Muscle of leg (tissue), 11 donors: ENCODE data around the gene PRPH. TPM values are rescaled to one million over a fixed set of nuclear protein-coding genes. Genes with fewer than 3 reads are reported as not detected.
A peak's percentile ranks its signal among the peaks of the same experiment; 100 is the strongest.
"Not testable (repeated sequence)": the region's sequence is repeated elsewhere in the genome, so short reads cannot be mapped to it uniquely, and the experiment has no call there.

Experiments used
- DNase-seq: peaks from one replicate; pipeline ENCODE4 v3.0.0; 2013
- H3K27ac ChIP-seq: one replicate; pipeline ENCODE4 v1.5.1; 2013; ENCODE audit warnings: mild to moderate bottlenecking, low read length, control low read depth
- H3K27me3 ChIP-seq: one replicate; pipeline ENCODE4 v1.6.1; 2013; ENCODE audit warnings: low read length; ENCODE audit not compliant: control insufficient read depth, insufficient read depth
- H3K36me3 ChIP-seq: one replicate; pipeline ENCODE4 v1.6.1; 2013; ENCODE audit warnings: low read length; ENCODE audit not compliant: control insufficient read depth, insufficient read depth
- H3K4me1 ChIP-seq: one replicate; pipeline ENCODE4 v1.6.1; 2013; ENCODE audit warnings: low read length; ENCODE audit not compliant: control insufficient read depth, insufficient read depth
- H3K4me3 ChIP-seq: one replicate; pipeline ENCODE4 v1.5.1; 2013; ENCODE audit warnings: low read length, control low read depth
- H3K9me3 ChIP-seq: replicated peaks from 2 replicates; pipeline ENCODE4 v1.6.1; 2013; ENCODE audit warnings: low read depth, low read length; ENCODE audit not compliant: control insufficient read depth
- WGBS: methylation state at CpG from one replicate; pipeline ENCODE4 v1.1.5; 2013; ENCODE audit warnings: missing lambda C conversion rate; ENCODE audit not compliant: insufficient coverage; 5-methylcytosine and 5-hydroxymethylcytosine counted together
- polyA plus RNA-seq, 8 donors: library from polyadenylated mRNA; unstranded; fragments of 120-200 nt; gene quantifications; one replicate each; pipeline versions ENCODE4 v1.2.1 to v1.2.3, GENCODE V29; 2013; ENCODE audit warnings: inconsistent platforms in 1 of 8, low replicate concordance in 1 of 8; ENCODE audit not compliant: insufficient read length in 8 of 8, insufficient read depth in 1 of 8
- total RNA-seq: library from RNA; stranded (reverse); fragments of 120-200 nt; gene quantifications from one replicate; pipeline ENCODE4 v1.2.4, GENCODE V29; 2013

PRPH gene
- total and polyA plus RNA-seq, 9 donors, result 1.3 to 3.5 (median 2.3) TPM

DNA sequence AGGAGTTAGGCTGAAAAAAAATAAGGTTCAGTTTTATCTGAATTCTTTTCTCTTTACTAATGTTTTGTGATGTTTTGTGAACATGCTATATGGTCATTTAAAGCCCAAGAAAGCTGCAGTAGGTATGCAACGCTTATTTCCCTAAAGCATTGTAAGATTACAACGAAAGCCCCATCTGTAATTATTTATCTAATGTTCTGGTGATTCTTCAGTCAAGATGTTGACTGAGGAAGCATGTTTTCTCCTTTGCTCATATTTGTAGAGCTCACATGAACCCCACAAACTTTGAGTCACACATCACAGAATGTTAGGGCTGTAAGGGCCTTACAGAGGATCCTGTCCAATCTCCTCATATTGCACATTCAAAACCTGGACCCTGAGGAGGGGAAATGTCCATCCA is 33.2 kb upstream of the PRPH start:
- no peaks in the 10 kb centered on the region for H3K27me3 ChIP-seq
- peaks cover 14% of the 10 kb centered on the region for H3K4me1 ChIP-seq
- no CpG with 5 or more reads among the region's 2 CpGs for WGBS
- H3K36me3 ChIP-seq, result no peaks in the 10 kb centered on the region
- DNase-seq, result no peak
- no peak overlapping the region for H3K27ac ChIP-seq
- H3K9me3 ChIP-seq, result no peaks in the 10 kb centered on the region
- H3K4me3 ChIP-seq, result no peak overlapping the region

DNA sequence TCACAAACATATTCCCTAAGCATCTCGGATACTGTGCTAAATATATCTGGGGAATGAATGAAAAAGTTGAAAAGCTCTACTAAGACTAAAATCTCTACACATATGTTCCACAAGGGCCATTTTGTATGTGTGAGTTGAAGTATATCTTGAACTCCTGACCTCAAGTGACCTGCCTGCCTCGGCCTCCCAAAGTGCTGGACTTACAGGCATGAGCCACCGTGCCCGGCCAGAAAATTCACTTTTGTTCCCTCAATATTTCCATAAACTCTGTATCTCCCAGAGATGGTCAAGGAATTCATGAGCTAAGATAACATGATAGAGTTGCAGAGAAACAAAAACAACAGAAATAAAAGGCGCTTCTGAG is 31.6 kb upstream of the PRPH start:
- no peaks in the 10 kb centered on the region for H3K36me3 ChIP-seq
- no peaks in the 10 kb centered on the region for H3K9me3 ChIP-seq
- H3K4me1 ChIP-seq, result peaks cover 14% of the 10 kb centered on the region
- WGBS, result no CpG with 5 or more reads among the region's 5 CpGs
- no peaks in the 10 kb centered on the region for H3K27me3 ChIP-seq
- H3K27ac ChIP-seq, result no peak overlapping the region
- no peak for DNase-seq
- H3K4me3 ChIP-seq, result no peak overlapping the region

DNA sequence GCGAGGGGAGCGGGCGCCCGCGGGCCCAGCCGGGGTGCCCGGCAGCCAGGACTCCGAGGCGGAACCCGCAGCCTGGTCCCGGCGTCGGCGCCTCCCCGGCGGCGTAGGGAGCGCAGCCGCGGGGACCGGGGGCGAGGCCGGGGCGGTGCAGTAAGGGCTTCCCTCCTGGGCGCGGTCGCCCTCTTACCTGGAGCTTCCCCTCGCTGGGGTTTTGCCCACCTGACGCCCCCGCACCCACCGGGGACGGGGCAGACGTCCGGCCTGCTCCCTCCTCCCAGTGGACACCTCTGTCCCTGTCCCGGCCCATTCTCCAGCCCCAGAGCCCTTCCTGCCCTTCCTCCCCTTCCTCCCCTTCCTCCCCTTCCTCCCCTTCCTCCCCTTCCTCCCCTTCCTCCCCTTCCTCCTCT is 30.5 kb upstream of the PRPH start:
- no peaks in the 10 kb centered on the region for H3K9me3 ChIP-seq
- DNase-seq, result no peak
- peaks cover 14% of the 10 kb centered on the region for H3K4me1 ChIP-seq
- peak overlapping the region; percentile 90 for H3K4me3 ChIP-seq
- H3K27ac ChIP-seq, result peak overlapping the region; percentile 72
- no peaks in the 10 kb centered on the region for H3K27me3 ChIP-seq
- peaks cover 6% of the 10 kb centered on the region for H3K36me3 ChIP-seq
- WGBS, result under 1% methylated on average over 35 of the region's 35 CpGs

DNA sequence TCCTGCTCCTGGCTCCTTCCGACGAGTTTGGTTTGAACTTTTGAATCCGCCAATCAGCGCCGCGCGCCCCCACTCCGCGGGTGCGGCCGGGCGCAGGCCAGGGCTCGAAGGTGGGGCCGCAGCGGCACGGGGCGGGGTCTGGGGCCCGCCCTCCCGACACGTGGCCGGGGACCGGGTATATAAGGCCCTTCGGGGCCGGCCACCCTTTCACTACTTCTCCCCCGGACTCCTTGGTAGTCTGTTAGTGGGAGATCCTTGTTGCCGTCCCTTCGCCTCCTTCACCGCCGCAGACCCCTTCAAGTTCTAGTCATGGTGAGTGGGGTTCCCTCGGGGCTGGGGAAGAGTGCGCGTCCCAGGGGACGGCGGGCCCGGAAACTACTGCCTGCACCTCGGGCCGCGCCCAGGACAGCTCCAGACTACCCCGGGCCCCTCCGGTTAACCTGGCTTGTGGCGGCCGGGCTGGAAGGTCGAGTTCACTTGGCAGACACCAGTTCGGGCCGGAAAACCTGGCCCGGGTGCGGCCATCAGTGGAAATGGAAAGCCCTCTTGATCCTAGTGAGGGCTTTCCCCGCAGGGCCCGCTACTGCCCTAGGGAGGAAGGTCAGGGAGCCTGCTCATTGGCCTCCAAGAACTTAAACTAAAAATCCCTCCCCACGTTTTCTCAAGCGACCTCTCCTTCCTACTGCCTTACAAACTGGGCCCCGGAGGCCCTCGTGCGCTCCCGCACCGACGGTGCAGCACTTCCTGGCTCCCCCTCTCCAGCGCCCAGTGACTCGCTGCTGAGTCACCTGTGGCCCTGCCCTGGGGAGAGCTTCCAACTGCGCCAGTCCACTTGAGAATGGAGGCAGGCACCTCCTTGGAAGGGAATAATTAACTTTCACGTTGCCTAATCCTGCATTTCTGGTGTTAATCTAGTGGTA is 29.8 kb upstream of the PRPH start, which contains the start of gene TUBA1C:
Gene TUBA1C, plus strand, starts transcription at position 210 of the 920 bp plus-strand sequence. Its CDS starts 100 bp downstream, at position 310.
- Histone ChIP-seq H3K4me1 (peaks cover 14% of the 10 kb centered on the region), H3K27ac (peak within 1 kb of the TSS; percentile 89), H3K36me3 (peaks cover 13% of the 10 kb centered on the region), H3K27me3 (no peaks in the 10 kb centered on the region), H3K4me3 (peak within 1 kb of the TSS; percentile 90), H3K9me3 (no peaks in the 10 kb centered on the region)
- under 1% methylated on average over 40 of the region's 61 CpGs for WGBS
- peak; percentile 95 for DNase-seq

DNA sequence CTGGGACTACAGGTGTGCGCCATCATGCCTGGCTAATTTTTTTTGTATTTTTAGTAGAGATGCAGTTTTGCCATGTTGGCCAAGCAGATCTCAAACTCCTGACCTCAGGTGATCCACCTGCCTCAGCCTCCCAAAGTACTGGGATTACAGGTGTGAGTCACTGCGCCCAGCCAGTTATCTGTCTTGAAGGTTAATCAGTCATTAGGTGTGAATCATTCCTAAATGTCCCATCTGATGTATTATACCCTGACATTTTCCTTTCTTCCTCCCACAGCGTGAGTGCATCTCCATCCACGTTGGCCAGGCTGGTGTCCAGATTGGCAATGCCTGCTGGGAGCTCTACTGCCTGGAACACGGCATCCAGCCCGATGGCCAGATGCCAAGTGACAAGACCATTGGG is 25.8 kb upstream of the PRPH start:
- H3K27ac ChIP-seq, H3K4me3 ChIP-seq, H3K9me3 ChIP-seq, DNase-seq, H3K4me1 ChIP-seq, H3K27me3 ChIP-seq: not testable (repeated sequence)
- WGBS, result 100% methylated on average over 1 of the region's 6 CpGs
- peaks cover 42% of the 10 kb centered on the region for H3K36me3 ChIP-seq

DNA sequence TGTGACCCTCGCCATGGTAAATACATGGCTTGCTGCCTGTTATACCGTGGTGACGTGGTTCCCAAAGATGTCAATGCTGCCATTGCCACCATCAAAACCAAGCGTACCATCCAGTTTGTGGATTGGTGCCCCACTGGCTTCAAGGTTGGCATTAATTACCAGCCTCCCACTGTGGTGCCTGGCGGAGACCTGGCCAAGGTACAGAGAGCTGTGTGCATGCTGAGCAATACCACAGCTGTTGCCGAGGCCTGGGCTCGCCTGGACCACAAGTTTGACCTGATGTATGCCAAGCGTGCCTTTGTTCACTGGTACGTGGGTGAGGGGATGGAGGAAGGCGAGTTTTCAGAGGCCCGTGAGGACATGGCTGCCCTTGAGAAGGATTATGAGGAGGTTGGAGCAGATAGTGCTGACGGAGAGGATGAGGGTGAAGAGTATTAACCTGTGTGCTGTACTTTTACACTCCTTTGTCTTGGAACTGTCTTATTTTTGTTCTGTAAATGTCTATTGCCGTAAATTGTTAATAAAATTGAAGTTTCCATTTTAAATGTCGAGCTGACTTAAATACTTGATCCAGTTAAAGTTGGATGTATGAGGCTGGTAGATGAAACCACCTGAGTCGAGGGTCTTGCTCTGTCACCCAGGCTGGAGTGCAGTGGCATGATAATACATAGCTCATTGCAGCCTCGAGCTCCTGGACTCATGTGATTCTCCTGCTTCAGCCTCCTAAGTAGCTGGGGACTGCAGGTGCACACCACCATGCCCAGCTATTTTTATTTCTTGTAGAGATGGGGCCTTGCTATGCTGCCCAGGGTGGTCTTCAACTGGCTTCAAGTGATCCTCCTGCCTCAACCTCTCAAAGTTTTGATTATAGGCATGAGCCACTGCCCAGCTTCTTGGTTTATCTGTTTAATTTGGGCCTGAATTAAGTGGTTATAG is 21.9 kb upstream of the PRPH start:
- no peak overlapping the region for H3K4me3 ChIP-seq
- peaks cover 8% of the 10 kb centered on the region for H3K4me1 ChIP-seq
- 93% methylated on average over 11 of the region's 16 CpGs for WGBS
- H3K36me3 ChIP-seq, result peaks cover 42% of the 10 kb centered on the region
- no peak overlapping the region for H3K27ac ChIP-seq
- no peak for DNase-seq
- H3K27me3 ChIP-seq, result no peaks in the 10 kb centered on the region
- no peaks in the 10 kb centered on the region for H3K9me3 ChIP-seq

DNA sequence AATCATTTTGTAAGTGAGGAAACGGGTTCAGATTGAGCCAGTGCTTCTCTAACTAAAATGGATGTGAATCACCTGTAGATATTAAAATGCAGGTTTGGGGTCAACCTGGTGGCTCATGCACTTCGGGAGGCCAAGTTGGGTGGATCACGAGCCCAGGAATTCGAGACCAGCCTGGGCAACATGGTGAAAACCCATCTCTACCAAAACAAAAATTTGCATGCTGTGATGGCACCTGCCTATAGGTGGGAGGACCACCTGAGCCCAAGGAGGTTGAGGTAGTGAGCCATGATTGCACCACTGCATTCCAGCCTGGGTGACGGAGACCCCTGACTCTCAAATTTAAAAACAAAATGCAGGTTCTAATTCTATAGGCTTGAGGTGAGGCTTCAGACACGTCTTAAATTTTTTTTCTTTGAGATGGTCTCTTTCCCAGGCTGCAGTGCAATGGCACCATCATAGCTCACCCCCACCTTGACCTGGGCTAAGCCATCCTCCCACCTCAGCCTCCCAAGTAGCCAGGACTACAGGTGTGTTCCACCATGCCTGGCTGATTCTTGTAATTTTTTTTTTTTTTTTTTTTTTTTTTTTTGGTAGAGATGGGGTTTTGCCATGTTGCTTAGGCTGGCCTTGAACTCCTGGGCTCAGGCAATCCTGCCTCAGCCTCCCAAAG is 21.1 kb upstream of the PRPH start:
- Histone ChIP-seq H3K27me3 (no peaks in the 10 kb centered on the region), H3K27ac (no peak overlapping the region), H3K36me3 (peaks cover 40% of the 10 kb centered on the region), H3K4me3 (no peak overlapping the region), H3K4me1 (peaks cover 8% of the 10 kb centered on the region), H3K9me3 (no peaks in the 10 kb centered on the region)
- 50% methylated on average over 1 of the region's 6 CpGs for WGBS
- no peak for DNase-seq

DNA sequence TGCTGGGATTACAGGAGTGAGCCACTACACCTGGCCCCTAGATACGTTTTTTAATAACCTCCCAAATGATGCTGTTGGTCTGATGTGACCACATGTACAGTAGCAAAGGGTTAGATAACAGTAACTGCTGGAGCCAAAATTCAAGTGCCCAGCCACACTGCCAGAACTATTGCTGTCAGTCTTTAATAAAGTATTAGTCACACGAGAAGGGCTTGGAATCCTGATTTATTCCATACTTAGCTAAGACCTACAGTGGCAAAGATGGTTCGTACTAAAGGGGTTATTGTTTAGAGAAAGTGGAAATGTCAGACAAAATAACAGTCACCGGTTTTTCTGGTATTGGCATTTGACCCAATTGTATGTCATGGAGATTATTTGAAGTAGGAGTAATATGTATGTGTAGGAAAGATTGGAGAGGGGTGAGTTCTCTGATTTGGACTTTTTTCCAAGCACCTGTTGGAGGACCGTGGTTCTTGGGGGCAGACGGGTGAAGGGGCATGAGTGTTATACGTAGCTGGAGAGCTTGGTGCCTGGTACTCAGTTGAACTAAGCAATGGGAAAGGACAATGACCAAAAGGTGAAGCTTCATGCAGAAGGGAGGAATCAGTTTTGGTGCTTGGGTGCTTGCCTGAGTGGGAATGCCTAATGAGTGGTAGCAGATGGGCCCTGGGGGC is 20.4 kb upstream of the PRPH start:
- peaks cover 35% of the 10 kb centered on the region for H3K36me3 ChIP-seq
- WGBS, result 82% methylated on average over 4 of the region's 7 CpGs

More for the DNA sequence above, 20.4 kb upstream of the PRPH start:
- no peaks in the 10 kb centered on the region for H3K27me3 ChIP-seq
- H3K9me3 ChIP-seq, result no peaks in the 10 kb centered on the region
- no peak overlapping the region for H3K4me3 ChIP-seq
- H3K27ac ChIP-seq, result no peak overlapping the region
- DNase-seq, result no peak
- peaks cover 8% of the 10 kb centered on the region for H3K4me1 ChIP-seq
